ENCODE measurements around the gene PLXDC2.

DNA sequence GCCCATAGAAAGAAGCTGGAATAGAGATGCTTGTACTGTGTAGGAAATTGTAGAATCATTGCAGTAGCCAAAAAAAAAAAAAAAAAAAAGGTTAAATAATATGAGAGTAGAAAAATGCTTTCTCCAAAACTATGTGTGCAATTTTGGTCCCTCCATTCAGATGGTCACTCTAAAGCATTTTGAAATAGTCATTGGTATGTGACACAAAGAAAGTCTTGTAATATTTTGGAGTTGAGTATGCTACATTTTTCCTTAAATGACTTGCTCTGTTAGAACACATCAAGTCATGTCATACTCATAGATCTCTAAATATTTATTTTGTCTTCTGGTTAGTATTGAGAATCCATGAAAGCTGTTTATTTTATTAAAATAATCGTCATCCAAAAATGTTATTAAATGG, 424.4 kb downstream of the PLXDC2 start:
- TF ChIP-seq, protein P1, sequence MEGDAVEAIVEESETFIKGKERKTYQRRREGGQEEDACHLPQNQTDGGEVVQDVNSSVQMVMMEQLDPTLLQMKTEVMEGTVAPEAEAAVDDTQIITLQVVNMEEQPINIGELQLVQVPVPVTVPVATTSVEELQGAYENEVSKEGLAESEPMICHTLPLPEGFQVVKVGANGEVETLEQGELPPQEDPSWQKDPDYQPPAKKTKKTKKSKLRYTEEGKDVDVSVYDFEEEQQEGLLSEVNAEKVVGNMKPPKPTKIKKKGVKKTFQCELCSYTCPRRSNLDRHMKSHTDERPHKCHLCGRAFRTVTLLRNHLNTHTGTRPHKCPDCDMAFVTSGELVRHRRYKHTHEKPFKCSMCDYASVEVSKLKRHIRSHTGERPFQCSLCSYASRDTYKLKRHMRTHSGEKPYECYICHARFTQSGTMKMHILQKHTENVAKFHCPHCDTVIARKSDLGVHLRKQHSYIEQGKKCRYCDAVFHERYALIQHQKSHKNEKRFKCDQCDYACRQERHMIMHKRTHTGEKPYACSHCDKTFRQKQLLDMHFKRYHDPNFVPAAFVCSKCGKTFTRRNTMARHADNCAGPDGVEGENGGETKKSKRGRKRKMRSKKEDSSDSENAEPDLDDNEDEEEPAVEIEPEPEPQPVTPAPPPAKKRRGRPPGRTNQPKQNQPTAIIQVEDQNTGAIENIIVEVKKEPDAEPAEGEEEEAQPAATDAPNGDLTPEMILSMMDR (IDR thresholded peaks at IDR 0.05; ENCODE audit: borderline replicate concordance, extremely low read depth, low read length, poor library complexity, severe bottlenecking), result no peak
- TF ChIP-seq EZH2 (IDR thresholded peaks at IDR 0.05; ENCODE audit: borderline replicate concordance, low read depth, low read length, severe bottlenecking), result no peak

All from DND-41 (cell line).